SJSA1 (cell line): ENCODE measurements around the gene CCNE1. TPM values are rescaled to one million over a fixed set of nuclear protein-coding genes. Genes with fewer than 3 reads are reported as not detected.
"Not testable (repeated sequence)": the region's sequence is repeated elsewhere in the genome, so short reads cannot be mapped to it uniquely, and the experiment has no call there.

Experiments
- DNase-seq, 2 experiments: peaks; one replicate each; pipeline ENCODE4 v3.0.0-alpha.2; 2015 to 2020; ENCODE audit warnings: low spot score in 2 of 2, low read depth in 1 of 2
- H3K27ac ChIP-seq: fragments of 250-450 bp; sonication (Bioruptor Pico); 2 replicates; pipeline ENCODE4 v1.5.1; 2020; ENCODE audit warnings: mild to moderate bottlenecking, moderate library complexity
- H3K27me3 ChIP-seq: fragments of 250-450 bp; sonication (Bioruptor Pico); replicated peaks from 2 replicates; pipeline ENCODE4 v1.5.1; 2020; ENCODE audit warnings: mild to moderate bottlenecking, moderate library complexity
- H3K36me3 ChIP-seq: fragments of 250-450 bp; sonication (Bioruptor Pico); 2 replicates; pipeline ENCODE4 v1.5.1; 2020; ENCODE audit warnings: mild to moderate bottlenecking
- H3K4me1 ChIP-seq: fragments of 250-450 bp; sonication (Bioruptor Pico); replicated peaks from 2 replicates; pipeline ENCODE4 v1.6.1; 2021; ENCODE audit warnings: mild to moderate bottlenecking
- H3K4me3 ChIP-seq: fragments of 250-450 bp; sonication (Bioruptor Pico); 2 replicates; pipeline ENCODE4 v1.5.1; 2020; ENCODE audit warnings: mild to moderate bottlenecking
- H3K9me3 ChIP-seq: fragments of 250-450 bp; sonication (Bioruptor Pico); replicated peaks from 2 replicates; pipeline ENCODE4 v1.5.1; 2020; ENCODE audit warnings: mild to moderate bottlenecking
- total RNA-seq: library from RNA; depleted of rRNA; stranded (reverse); fragments of >200 nt; shearing (Covaris generic); gene quantifications from 2 replicates; pipeline ENCODE4 v1.2.3, GENCODE V29; 2014

Gene CCNE1
- total RNA-seq, 1 experiment from 2014 or later, result 24.4 TPM

- DNase-seq, result no peak
- Histone ChIP-seq H3K27me3 (no peaks in the 10 kb centered on the region), H3K9me3 (no peaks in the 10 kb centered on the region), H3K4me3 (no peak overlapping the region), H3K36me3 (no peaks in the 10 kb centered on the region), H3K4me1 (no peaks in the 10 kb centered on the region), H3K27ac (no peak overlapping the region)
These were observed 31.9 kb upstream of the CCNE1 start for GRCh38 chr19:29779921-29780320.

- no peaks in the 10 kb centered on the region for H3K27me3 ChIP-seq
- DNase-seq, result no peak
- no peak overlapping the region for H3K4me3 ChIP-seq
- no peaks in the 10 kb centered on the region for H3K9me3 ChIP-seq
- no peaks in the 10 kb centered on the region for H3K4me1 ChIP-seq
- no peaks in the 10 kb centered on the region for H3K36me3 ChIP-seq
- H3K27ac ChIP-seq, result no peak overlapping the region
These were observed 30.2 kb upstream of the CCNE1 start for GRCh38 chr19:29781386-29782259.

DNA sequence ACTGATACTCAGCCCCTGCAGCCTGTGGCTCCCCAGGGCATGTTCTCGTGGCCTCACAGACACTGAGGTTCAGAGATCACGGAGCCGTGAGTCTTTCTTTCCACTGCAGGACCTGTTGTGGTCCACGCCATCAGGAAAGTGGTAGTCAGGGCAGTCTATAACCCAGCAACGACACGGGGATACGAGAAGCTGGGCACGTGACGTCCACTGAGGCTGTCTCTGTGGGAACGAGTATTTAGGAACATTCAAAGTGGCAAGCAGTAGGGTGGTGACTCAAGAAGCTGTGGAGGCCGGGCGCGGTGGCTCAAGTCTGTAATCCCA, 29.6 kb upstream of the CCNE1 start:
- Histone ChIP-seq H3K36me3 (no peaks in the 10 kb centered on the region), H3K27me3 (no peaks in the 10 kb centered on the region), H3K4me3 (no peak overlapping the region), H3K27ac (no peak overlapping the region), H3K9me3 (no peaks in the 10 kb centered on the region), H3K4me1 (no peaks in the 10 kb centered on the region)
- DNase-seq, result no peak

DNA sequence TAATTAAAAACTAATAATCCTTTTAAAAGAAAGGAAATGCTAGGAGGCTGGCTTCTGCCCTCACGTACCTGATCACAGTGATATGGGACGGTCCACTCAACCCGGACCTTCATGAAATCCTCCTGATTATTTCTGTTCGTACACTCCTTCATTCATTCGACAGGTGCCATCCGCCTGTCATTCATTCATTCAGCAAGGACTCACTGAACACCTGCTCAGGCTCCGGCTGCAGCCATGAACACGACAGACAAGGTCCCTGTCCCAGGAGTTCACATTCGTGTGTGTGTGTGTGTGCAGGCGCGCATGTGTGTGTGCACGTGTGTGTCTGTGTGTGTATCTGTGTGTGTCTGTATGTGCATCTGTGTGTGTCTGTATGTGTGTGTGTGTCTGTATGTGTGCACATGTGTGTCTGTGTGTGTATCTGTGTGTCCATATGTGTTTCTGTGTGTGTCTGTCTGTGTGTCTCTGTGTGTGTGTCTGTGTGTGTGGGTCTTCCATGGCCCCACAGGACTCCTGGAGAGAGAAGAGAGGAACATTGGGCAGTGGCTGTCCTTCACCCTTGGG, 28.1 kb upstream of the CCNE1 start:
- no peaks in the 10 kb centered on the region for H3K27me3 ChIP-seq
- H3K9me3 ChIP-seq, result no peaks in the 10 kb centered on the region
- no peak overlapping the region for H3K27ac ChIP-seq
- DNase-seq, result no peak
- H3K36me3 ChIP-seq, result no peaks in the 10 kb centered on the region
- no peaks in the 10 kb centered on the region for H3K4me1 ChIP-seq
- no peak overlapping the region for H3K4me3 ChIP-seq

- Histone ChIP-seq H3K4me3 (no peak overlapping the region), H3K9me3 (no peaks in the 10 kb centered on the region), H3K27me3 (no peaks in the 10 kb centered on the region), H3K27ac (no peak overlapping the region), H3K36me3 (no peaks in the 10 kb centered on the region), H3K4me1 (no peaks in the 10 kb centered on the region)
- no peak for DNase-seq
These were observed 27.1 kb upstream of the CCNE1 start for GRCh38 chr19:29784598-29785223.

- Histone ChIP-seq H3K27ac (no peak overlapping the region), H3K4me1 (no peaks in the 10 kb centered on the region), H3K36me3 (no peaks in the 10 kb centered on the region), H3K27me3 (no peaks in the 10 kb centered on the region), H3K9me3 (no peaks in the 10 kb centered on the region), H3K4me3 (no peak overlapping the region)
- no peak for DNase-seq
These were observed 26.4 kb upstream of the CCNE1 start for GRCh38 chr19:29785360-29785759.

DNA sequence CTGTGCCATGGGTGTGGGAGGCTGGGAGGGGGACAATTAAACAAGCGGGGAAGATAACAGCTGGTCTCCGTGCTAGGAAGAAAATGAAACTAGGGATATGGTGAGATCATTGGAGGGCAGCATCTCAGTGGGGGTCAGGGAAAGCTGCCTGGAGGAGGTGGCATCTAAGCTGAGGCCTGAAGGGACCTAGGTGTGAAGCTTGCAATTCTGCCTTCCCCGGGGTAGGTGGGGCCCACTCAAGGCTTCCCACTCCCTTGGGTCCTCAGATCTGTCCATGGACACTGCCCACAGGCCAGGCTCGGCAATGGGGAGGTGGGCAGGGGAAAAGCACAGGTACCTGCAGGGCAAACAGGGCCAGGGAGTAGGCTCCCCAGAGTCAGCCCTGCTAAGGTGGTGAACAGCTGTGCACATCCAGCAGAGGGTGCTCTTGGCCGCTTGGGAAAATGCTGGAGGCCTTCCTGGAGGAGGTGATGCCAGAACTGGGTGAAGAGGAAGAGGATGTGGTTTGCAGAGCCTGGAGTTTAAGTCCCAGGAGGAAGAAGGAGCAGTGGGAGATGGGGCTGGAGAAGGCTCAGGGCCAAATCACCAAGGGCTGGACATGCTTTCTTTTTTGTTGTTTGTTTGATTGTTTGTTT, 25.7 kb upstream of the CCNE1 start:
- Histone ChIP-seq H3K27me3 (no peaks in the 10 kb centered on the region), H3K4me1 (no peaks in the 10 kb centered on the region), H3K36me3 (no peaks in the 10 kb centered on the region), H3K27ac (no peak overlapping the region), H3K9me3 (no peaks in the 10 kb centered on the region), H3K4me3 (no peak overlapping the region)
- DNase-seq, result no peak

DNA sequence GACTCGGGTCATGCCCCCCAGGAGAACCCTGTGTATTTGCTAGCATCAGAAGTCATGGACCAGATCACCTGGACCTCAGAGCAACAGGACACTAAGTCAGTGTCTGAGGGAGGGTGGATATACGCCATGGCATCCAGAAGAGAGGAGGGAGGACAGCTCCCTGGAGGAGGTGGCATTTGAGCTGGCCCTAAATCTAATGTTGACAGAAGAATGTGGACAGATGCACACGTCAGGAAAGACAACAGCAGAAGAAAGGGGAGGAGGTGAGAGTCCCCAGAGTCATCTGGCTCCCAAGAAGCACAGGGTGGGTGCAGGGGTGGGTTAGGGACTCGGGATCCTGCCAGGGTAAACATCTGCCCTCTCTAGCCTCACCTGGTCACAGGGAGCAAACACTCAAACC, 24.5 kb upstream of the CCNE1 start:
- Histone ChIP-seq H3K4me1 (no peaks in the 10 kb centered on the region), H3K27me3 (no peaks in the 10 kb centered on the region), H3K27ac (no peak overlapping the region), H3K36me3 (no peaks in the 10 kb centered on the region), H3K9me3 (no peaks in the 10 kb centered on the region), H3K4me3 (no peak overlapping the region)
- no peak for DNase-seq

GRCh38 chr19:29789007-29789406, 22.8 kb upstream of the CCNE1 start:
- Histone ChIP-seq H3K27me3 (no peaks in the 10 kb centered on the region), H3K9me3 (no peaks in the 10 kb centered on the region), H3K36me3 (no peaks in the 10 kb centered on the region), H3K4me1 (no peaks in the 10 kb centered on the region), H3K4me3 (no peak overlapping the region), H3K27ac (no peak overlapping the region)
- no peak for DNase-seq

GRCh38 chr19:29793116-29793727, 18.6 kb upstream of the CCNE1 start:
- DNase-seq, result no peak

GRCh38 chr19:29794490-29794889, 17.3 kb upstream of the CCNE1 start:
- H3K27ac ChIP-seq, H3K4me3 ChIP-seq, H3K36me3 ChIP-seq, H3K27me3 ChIP-seq, H3K9me3 ChIP-seq, H3K4me1 ChIP-seq, DNase-seq: not testable (repeated sequence)

More at GRCh38 chr19:29793116-29793727, 18.6 kb upstream of the CCNE1 start:
- H3K27ac ChIP-seq, result no peak overlapping the region
- H3K36me3 ChIP-seq, result no peaks in the 10 kb centered on the region
- H3K9me3 ChIP-seq, result no peaks in the 10 kb centered on the region
- no peaks in the 10 kb centered on the region for H3K27me3 ChIP-seq
- no peak overlapping the region for H3K4me3 ChIP-seq
- no peaks in the 10 kb centered on the region for H3K4me1 ChIP-seq

- no peaks in the 10 kb centered on the region for H3K4me1 ChIP-seq
- no peak for DNase-seq
- H3K4me3 ChIP-seq, result no peak overlapping the region
- H3K36me3 ChIP-seq, result no peaks in the 10 kb centered on the region
- H3K9me3 ChIP-seq, result no peaks in the 10 kb centered on the region
- no peaks in the 10 kb centered on the region for H3K27me3 ChIP-seq
- H3K27ac ChIP-seq, result no peak overlapping the region
These were observed 16.2 kb upstream of the CCNE1 start for GRCh38 chr19:29795461-29796172.

DNA sequence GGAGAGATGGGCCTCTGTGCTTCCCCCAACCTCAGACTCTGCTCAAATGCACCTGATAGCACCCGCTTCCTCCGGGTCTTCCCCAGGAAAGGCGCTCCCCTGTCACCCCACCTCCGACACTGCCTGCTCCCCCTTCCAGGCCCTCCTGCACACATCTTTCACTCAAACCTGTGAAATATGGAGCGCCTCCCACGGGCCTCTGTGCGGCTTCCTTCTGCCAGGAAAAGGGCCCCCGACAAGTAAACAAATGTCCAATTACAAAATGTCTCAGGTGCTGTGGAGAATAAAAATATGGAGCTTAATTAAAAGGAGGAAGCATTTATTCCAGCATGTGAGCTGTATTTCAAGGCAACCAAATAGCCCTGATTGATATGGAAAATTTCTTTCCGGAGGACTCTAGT, 15.6 kb upstream of the CCNE1 start:
- DNase-seq, result no peak
- H3K9me3 ChIP-seq, result no peaks in the 10 kb centered on the region
- H3K36me3 ChIP-seq, result no peaks in the 10 kb centered on the region
- H3K4me3 ChIP-seq, result no peak overlapping the region
- no peaks in the 10 kb centered on the region for H3K4me1 ChIP-seq
- H3K27ac ChIP-seq, result no peak overlapping the region
- no peaks in the 10 kb centered on the region for H3K27me3 ChIP-seq
